Hematopoietic multipotent progenitor cell (in vitro differentiated cells): ENCODE results near the gene AAR2. TPM values are rescaled to one million over a fixed set of nuclear protein-coding genes. Genes with fewer than 3 reads are reported as not detected.

Source experiments
- DNase-seq, 3 donors: peaks; one replicate each; pipeline ENCODE4 v3.0.0-alpha.2; 2011 to 2015; ENCODE audit warnings: low read depth in 2 of 3, low spot score in 2 of 3
- total RNA-seq: library from RNA; depleted of rRNA; stranded (reverse); fragments of >200 nt; gene quantifications from one replicate; pipeline ENCODE4 v1.2.3, GENCODE V29; 2012

AAR2 gene
- total RNA-seq, 1 donor: 42.5 TPM

GRCh38 chr20:36217226-36217625 lies 19.1 kb upstream of the AAR2 start:
- no peak for DNase-seq

GRCh38 chr20:36218380-36219064 lies 17.8 kb upstream of the AAR2 start:
- DNase-seq: no peak

DNA sequence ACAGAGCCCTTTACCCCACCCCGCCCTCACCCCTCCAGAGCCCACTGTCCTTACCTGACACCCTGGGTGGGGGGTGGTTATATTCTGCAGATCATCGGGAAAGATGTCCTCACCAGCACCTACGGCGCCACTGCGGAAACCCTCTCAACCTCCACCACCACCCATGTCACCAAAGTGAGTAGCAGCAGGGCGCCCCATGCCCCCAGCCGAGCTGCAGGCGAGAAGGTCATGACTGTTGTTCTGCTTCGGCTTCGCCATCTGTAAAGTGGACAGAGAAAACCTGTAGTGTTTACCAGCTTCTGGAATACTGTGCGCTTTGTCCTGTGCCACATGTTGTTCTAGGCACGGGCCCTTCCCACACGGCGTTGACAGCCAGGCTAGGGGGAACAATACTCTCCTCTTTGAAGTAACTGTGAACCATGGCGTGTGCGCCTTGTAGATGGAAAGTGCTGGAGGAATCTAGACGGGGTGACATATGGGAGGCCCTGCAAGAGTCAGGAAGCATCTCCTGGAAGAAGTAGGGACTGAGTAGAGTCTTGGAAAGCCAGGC lies 16.5 kb upstream of the AAR2 start:
- DNase-seq: no peak

GRCh38 chr20:36225666-36226065 lies 10.6 kb upstream of the AAR2 start:
- DNase-seq: no peak

- DNase-seq: peak in 2 of 3 donors; percentile 31 to 63
Observed at GRCh38 chr20:36228770-36229169, 7.5 kb upstream of the AAR2 start.

GRCh38 chr20:36230019-36230418 lies 6.3 kb upstream of the AAR2 start:
- DNase-seq: no peak

DNA sequence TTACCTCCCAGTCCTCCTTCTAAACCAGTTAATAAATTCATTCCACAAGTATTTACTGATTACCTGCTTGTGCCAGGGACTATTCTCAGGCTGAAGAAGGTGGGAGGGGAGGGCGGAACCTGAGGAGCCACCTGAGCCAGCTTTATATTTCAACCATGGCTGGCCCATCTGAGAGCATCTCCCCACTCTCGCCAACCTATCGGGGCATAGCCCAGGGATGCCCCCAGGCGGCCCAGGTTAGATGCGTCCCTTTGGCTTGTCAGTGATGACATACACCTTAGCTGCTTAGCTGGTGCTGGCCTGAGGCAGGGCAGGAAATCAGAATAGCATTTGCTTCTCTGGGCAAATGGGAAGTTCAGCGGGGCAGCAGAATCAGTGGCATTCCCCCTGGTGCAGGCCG lies 4.9 kb upstream of the AAR2 start:
- no peak for DNase-seq

- no peak for DNase-seq
Observed at GRCh38 chr20:36234771-36235320, 1.4 kb upstream of the AAR2 start.

GRCh38 chr20:36236786-36237121 lies 476 bp downstream of the AAR2 start:
- no peak for DNase-seq

DNA sequence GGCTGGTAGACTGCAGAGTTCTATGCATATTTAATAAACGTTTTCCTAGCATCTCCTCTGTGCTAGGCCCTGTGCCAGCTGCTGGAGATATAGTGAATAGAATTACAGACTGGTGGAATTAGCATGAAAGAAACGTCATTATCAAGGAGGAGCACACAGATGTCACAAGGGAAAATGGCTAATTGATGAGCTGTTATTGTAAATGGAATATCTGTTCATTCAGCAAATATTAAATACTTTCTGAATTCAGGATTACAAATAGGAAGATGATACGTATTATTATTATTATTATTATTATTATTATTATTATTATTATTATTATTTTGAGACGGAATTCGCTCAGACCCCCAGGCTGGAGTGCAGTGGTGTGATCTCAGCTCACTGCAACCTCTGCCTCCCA lies 1.2 kb downstream of the AAR2 start:
- no peak for DNase-seq

GRCh38 chr20:36238153-36238552 lies 1.9 kb downstream of the AAR2 start:
- DNase-seq: no peak

DNA sequence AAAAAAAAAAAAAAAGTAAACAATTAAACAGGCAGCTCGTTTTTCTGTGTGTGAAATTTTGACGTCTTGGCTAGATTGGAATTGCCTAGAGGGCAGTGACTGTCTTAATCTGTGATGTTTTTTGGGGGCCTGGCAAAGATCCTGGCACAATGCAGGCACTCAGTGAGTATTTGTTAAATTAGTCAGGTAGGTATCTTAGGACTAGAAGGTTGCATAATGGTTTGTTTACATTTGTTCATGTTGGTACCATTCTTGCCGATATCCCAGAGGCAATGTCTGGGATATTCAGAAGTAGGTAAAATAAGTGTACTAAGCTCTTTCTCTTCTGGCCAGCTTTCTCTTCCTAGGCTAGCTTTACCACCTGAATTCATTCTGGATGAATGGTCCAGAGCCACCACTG lies 2.5 kb downstream of the AAR2 start:
- DNase-seq: no peak

DNA sequence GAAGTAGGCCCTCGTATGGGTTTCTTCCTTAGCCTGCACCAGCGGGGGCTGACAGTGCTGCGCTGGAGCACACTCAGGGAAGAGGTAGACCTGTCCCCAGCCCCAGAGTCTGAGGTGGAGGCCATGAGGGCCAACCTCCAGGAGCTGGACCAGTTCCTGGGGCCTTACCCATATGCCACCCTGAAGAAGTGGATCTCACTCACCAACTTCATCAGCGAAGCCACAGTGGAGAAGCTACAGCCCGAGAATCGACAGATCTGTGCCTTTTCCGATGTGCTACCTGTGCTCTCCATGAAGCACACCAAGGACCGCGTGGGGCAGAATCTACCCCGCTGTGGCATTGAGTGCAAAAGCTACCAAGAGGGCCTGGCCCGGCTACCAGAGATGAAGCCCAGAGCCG lies 3.8 kb downstream of the AAR2 start:
- no peak for DNase-seq

- DNase-seq: no peak
Observed at GRCh38 chr20:36241678-36242077, 5.4 kb downstream of the AAR2 start.

DNA sequence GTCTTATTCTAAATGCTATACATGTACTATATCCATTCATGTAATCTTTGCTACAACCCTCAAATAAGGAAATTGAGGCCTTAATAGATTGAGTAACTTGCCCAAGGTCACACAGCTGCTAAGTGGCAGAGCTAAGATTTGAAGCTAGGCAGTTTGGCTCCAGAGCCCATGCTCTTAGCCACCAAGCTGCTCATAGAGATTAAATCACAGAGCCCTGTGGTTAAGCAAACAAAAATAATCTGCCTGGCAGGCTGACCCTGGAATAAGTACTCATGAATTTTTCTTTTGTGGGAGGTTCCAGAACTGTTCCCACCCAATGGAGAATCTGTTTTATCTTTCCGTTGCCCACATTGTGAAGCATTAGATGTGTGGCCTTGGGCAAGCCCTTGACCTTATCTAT lies 7.4 kb downstream of the AAR2 start:
- DNase-seq: no peak

DNA sequence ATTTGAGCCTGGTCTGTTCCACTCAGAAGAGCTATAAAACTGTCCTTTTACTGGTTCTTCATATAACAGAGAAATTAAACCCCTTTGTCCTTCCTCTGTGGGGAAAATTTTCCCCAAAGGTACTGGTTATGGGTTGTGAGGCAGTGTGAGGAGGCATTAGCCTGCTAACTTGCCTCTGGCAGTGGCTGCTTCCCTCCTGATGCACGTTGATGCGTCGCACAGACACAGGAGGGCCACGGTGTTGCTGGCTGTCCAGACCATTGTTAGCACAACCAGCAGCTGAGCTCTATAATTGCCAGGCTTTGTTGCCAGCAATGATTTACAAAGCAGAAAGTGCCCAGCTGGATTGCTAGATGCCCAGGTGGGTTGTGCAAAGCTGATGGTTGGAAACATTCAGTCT lies 10.1 kb downstream of the AAR2 start:
- DNase-seq: no peak

DNA sequence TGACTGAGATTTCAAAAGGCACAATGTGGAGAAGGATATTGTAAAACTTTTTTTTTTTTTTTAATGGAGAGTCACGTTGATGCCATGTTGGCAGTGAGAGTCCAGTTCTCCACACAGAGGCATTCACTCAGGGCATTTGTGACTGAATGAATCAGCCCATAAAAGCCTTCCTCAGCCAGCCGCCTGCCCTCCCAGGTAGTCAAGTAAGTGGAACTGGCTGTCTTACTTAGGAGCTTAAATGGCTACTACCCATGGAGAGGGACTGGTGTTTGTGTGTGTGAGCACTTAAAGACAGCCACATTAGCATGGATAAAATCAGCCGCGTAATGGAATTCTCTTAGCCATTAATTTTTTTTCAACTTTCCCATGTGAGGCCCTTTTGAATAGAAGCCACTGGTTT lies 12.6 kb downstream of the AAR2 start:
- DNase-seq: no peak

DNA sequence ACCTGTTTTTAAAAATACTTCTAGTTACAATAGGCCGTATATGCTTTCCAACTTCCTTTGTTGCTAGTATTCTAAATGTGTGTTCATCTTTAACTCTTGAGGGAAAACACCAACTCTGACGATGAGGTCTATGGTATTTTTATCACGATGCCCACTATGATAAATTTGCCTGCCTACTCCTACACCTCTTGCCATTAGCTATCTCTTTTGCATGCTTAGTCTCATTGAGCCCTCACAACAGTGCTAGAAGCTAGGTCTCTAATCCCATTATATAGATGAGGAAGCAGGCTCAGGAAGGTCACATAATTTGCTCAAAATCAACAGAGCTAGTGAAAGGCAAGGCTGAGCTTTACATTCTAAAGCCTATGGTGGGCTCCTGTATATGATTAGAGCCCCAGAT lies 13.2 kb downstream of the AAR2 start:
- DNase-seq: no peak

GRCh38 chr20:36251426-36251825 lies 15.1 kb downstream of the AAR2 start:
- no peak for DNase-seq

DNA sequence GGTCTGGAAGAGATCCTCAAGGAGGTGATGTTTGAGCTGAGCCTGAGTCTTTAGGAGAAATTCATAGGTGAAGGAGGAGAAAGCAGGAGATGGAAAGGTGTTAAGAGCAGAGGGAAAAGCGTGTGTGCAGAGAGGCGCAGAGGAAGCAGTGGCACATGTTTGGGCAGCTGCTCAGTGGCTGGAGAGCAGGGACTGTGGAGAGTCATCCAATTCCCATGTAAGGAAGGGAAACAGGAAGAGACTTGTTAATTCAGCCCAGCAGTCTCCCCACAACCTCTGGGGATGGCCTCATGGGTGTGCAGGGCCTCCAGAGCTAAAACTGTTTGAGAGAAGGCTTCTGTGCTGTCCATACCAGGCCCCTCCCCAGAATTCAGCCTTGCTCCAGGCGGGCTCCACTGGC lies 16.2 kb downstream of the AAR2 start:
- DNase-seq: no peak

DNA sequence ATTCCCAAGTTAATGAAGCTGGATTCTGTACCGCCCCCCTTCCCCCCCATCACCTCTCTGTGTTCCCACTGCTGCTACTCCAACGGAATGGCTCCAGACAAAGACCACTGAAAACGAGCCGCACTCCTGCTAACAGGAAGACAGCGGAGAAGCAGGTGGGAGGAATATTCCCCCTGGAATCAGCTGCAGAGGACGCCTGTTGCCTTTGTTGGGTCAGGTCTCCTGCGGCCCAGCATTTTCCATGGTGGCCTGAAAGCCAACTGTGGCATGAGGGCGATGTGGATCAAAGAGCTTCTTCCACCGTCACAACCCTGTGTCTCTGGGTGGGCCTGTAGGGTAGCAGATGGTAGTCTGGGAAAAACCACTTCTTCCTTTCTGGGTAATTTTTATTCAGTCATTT lies 16.8 kb downstream of the AAR2 start:
- DNase-seq: no peak

DNA sequence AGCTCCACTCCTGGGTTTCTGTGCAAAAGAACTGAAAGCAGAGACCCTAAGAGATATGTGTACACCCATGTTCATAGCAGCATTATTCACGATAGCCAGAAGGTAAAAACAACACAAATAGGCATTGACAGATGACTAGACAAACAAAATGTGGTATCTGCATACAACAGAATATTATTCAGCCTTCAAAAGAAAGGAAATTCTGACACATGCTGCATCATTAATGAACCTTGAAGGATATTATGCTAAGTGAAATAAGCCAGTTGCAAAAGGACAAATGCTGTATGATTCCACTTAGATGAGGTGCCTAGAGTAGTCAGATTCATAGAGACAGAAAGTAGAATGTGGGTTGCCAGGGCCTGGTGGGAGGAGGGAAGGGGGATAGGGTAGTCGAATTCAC lies 17.8 kb downstream of the AAR2 start:
- DNase-seq: no peak

GRCh38 chr20:36255445-36255844 lies 19.2 kb downstream of the AAR2 start:
- no peak for DNase-seq
